ENCODE measurements around the gene NPR2.

GRCh38 chr9:35749515-35750255, 41.7 kb upstream of the NPR2 start:
- TF ChIP-seq POLR2A (IDR thresholded peaks at IDR 0.05): no peak
- TF ChIP-seq, protein P1, sequence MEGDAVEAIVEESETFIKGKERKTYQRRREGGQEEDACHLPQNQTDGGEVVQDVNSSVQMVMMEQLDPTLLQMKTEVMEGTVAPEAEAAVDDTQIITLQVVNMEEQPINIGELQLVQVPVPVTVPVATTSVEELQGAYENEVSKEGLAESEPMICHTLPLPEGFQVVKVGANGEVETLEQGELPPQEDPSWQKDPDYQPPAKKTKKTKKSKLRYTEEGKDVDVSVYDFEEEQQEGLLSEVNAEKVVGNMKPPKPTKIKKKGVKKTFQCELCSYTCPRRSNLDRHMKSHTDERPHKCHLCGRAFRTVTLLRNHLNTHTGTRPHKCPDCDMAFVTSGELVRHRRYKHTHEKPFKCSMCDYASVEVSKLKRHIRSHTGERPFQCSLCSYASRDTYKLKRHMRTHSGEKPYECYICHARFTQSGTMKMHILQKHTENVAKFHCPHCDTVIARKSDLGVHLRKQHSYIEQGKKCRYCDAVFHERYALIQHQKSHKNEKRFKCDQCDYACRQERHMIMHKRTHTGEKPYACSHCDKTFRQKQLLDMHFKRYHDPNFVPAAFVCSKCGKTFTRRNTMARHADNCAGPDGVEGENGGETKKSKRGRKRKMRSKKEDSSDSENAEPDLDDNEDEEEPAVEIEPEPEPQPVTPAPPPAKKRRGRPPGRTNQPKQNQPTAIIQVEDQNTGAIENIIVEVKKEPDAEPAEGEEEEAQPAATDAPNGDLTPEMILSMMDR (IDR thresholded peaks at IDR 0.05): no peak
- no peak for TF ChIP-seq EP300 (IDR thresholded peaks at IDR 0.05)
